ENCODE measurements around the gene RFESD.

Gene RFESD

DNA sequence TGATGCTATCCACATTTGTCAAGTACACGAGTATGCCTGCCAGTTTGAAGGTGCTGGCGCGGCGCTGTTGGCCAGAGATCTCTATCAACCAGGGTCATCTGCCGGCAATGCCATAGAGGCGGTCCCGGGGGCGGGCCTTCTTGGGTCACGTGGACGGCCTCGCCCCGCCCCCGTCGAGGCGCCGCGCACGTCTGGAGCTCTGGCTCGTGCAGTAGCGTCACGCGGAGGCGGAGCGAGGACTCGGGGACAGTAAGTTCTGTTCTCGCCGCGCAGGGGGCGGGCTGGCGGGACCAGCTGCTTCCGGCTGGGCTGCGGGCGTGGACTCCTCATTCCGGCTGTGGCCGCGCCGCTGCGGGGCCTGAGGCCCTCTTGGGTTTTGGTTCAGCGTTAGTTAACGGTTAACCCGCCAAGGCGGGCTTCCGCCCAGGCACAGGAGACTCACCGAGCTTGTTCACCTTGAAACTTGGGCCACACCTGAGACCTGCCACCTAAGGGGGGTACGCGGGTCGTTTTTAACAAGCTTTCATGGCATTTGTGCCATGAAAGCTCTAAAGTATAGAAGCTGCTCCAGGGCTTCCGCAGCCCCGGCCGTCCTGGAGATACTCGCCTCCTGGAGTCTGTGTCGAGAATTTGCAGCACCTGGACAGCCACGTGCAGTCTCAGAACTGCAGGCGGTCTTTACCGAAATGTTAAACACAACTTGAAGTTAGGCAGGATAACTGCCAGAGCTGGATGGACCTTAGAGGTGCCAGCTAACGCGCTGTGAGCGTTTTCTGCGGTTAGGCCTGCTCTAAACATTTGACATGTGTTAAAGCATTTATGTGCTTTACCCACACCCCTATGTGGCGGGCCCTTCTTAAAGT lies at the start of gene RFESD:
Gene RFESD, plus strand, starts transcription at position 209 of the 863 bp plus-strand sequence. CDS start 5,495 bp downstream, outside the sequence.
- peak; percentile 88 for DNase-seq (ENCODE audit: low read depth, low spot score)

DNA sequence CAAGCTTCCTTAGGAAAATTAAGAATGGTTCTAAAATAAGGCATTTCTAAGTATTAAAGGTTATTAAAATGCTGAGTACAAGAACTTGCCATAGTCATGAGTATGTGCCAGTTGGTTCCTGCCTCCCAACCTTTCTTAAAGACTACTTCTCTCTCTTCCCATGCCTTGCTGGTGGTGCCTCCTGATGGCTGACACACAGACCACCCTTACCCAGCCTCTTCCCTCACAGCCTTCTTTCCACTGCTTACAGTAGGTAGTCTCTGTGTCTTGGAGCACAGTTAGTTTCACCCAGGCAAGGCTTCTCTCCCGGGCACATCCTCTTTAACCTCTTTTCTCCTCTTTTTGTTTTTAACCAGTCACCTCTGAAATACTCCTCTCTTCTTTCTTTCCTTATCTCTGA lies 47.3 kb upstream of the RFESD start:
- no peak for DNase-seq (ENCODE audit: low read depth, low spot score)

DNA sequence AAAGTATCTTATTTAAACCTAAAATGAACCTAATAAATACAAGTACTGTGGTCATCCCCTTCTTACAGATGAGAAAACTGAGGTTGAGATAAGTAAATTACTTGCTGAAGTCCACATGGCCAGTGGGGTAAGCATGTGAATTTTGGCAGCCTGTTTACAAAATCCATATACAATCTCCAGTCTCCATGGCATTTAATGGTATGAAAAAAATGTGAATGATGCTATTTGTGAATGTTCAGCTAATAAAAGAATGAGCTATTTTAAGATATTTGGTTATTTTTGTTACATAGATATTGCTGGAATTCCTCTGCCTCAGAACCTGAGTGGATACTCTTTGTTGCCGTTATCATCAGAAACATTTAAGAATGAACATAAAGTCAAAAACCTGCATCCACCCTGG lies 46.0 kb upstream of the RFESD start:
- DNase-seq (ENCODE audit: low read depth, low spot score): no peak

DNA sequence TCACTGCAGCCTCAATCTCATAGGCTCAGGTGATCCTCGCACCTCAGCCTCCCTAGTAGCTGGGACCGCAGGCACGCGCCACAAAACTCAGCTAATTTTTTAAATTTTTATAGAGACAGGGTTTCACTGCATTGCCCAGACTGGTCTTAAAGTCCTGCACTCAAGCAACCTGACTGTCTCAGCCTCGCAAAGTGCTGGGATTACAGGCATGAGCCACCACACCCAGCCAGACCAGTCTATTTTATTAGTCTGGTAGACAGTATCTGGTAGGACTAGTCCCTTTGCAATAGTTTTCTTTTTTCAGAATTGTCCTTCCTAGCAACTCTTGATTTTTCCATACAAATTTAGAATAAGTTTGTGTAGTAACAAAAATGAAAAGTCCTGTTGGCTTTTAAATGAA lies 40.8 kb upstream of the RFESD start:
- no peak for DNase-seq (ENCODE audit: low read depth, low spot score)

DNA sequence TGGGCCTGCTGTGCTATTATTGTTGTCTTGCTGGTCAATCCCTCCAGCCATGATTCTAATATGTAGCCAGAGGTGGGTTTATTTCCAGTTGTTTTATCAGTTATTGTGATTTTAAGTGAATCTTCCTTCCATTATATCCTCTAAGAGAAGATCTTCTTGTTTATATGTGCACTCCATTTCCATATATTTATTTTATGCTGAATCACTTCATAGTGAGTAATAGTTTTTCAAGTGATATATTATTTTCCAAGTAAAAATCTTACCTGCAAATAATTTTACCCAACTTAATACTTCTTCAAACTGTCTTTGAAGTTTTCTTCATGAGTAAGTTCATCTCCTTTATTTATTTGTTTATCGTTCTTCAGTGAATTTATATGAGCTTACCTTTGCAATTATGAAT lies 40.2 kb upstream of the RFESD start:
- no peak for DNase-seq (ENCODE audit: low read depth, low spot score)

DNA sequence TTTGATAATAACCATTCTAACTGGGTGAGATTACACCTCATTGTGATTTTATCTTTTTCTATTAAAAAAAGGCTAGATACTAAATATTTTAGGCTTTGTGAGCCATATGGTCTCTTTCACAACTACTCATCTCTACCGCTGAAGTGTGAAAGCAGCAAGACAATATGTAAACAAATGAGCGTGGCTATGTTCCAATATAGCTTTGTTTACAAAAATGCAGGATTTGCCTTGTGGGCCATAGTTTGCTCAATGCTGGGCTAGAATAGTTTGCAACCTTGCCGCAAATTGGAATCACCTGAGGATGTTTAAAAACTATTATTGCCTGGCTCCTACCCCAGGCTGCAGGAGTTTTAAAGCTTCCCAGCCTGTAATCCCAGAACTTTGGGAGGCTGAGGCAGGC lies 36.9 kb upstream of the RFESD start:
- DNase-seq (ENCODE audit: low read depth, low spot score): no peak

DNA sequence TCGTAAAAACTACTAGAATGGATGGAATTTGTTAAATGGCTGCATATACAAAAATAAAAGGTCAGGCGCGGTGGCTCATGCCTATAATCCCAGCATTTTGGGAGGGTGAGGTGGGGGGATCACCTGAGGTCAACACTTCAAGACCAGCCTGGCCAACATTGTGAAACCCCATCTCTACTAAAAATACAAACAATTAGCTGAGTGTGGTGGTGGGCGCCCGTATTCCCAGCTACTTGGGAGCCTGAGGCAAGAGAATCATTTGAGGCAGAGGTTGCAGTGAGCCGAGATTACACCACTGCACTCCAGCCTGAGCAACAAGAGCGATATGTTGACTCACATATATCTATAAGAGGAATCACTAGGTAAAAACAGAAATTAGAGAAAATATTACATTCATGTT lies 36.0 kb upstream of the RFESD start:
- no peak for DNase-seq (ENCODE audit: low read depth, low spot score)

DNA sequence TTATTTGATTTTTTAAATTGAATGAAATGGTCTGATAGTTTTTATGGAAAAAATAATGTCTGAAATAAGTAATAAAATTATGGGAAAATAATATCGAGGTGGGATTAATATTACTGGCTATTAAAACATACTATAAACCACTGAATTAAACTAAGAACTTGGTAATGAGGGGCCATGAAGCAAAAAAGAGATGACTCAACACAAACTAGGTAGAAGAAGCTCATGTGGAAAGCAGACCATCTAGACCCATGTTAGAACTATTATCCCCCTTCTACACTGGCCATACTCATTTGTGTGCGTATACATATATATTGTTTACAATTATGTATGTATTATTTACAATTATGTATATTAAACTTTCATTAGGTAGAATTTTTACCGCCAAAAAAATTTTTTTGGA lies 35.2 kb upstream of the RFESD start:
- no peak for DNase-seq (ENCODE audit: low read depth, low spot score)

DNA sequence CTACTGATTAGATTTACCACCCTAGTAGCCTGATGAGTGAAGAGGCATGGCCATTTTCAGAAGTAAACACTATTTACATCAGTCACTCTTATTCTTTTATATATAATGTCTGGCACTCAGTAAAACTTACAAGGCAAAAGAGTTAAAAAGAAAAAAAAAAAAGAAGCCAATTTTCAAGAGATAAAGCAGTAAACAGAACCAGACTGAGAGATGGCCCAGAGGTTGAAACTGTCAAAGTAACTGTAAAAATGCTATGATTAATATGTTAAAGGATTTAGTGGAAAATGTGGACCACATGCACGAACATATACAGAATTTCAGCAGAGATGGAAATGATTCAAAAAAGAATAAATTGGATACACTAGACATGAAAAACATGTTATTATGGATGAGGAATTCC lies 33.1 kb upstream of the RFESD start:
- DNase-seq (ENCODE audit: low read depth, low spot score): no peak

DNA sequence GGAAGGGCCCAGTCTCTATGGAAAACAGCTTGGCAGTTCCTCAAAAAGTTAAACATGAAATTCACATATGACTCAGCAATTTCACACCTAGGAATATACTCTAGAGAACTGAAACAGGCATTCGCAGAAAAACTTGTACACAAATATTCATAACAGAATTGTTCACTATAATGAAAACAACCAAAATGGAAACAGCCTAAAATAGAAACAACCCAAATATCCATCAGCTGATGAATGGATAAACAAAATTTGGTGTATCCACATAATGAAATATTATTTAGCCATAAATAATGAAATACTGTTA lies 31.5 kb upstream of the RFESD start:
- no peak for DNase-seq (ENCODE audit: low read depth, low spot score)

DNA sequence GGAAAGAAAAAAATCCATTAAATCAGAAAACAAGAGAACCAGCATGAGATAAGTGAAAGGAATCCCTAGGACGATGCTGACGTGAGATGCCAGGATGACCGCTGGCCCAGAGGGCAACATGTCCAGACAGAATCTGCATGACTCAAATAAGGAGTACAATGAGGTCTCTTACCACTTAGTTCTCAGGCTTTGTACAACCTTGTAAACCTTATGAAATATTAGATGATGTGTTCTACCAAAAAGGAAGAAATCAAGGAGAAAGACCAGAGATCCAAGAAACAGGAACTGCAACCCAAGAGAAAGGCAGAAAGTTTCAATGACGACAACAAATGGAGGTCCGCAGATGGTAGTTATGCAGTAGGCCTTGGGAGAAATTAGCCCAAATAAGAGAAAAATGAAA lies 29.5 kb upstream of the RFESD start:
- DNase-seq (ENCODE audit: low read depth, low spot score): no peak

DNA sequence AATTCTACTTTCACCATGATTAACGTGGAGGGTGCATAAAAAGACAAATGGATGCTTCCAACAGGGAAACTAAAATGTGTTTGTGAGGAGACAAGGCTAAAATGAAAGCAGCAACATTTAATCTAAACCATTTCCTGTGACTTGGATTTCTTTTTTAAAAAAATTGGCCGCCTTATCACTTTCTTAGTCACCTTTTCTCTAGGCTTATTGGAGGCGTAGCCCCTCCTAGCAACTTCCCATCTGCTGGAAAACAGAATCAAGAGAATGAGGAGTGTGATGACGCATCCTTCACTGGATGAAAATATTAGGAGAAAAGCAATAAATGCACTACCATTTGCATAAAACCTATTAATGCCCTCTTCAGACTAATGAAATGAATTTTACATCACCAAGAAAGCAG lies 27.5 kb upstream of the RFESD start:
- DNase-seq (ENCODE audit: low read depth, low spot score): no peak

DNA sequence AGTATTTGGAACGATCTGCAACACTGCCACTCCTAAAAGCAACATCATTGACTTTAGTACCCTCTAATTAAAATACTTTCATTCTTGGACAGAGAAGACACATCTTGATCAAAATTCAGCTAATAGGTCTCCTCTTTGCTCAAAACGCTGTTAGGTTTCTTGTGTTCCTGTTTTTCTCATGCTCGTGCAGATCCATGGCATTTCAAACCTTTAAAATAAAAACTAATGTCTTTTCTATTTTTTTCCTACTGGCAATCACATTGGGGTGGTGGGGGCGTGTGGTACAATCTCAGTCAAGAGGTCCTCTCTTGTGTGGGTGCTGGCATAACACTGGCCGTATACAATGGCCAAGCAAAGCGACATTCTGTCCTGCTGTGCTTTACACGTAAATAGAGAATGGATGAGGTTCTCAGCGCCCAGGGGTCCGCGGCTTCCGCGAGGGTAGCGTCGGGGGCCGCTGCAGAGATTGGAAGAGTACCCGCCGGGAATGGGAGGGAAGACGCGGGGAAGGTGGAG lies 27.0 kb upstream of the RFESD start:
- no peak for DNase-seq (ENCODE audit: low read depth, low spot score)

DNA sequence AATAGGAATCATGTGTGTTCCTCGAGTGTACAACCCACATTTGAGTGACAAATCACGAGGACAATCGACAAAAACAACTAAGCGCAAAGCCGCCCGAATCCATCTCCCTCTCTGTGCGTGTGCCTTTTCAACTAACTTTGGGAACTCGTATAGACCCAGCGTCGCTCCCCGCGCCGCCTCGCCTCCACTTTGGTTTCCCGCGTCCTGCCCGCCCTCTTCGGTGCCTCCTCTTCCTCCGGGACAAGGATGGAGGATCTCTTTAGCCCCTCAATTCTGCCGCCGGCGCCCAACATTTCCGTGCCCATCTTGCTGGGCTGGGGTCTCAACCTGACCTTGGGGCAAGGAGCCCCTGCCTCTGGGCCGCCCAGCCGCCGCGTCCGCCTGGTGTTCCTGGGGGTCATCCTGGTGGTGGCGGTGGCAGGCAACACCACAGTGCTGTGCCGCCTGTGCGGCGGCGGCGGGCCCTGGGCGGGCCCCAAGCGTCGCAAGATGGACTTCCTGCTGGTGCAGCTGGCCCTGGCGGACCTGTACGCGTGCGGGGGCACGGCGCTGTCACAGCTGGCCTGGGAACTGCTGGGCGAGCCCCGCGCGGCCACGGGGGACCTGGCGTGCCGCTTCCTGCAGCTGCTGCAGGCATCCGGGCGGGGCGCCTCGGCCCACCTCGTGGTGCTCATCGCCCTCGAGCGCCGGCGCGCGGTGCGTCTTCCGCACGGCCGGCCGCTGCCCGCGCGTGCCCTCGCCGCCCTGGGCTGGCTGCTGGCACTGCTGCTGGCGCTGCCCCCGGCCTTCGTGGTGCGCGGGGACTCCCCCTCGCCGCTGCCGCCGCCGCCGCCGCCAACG lies 26.3 kb upstream of the RFESD start, which contains the start of gene GPR150:
Gene GPR150, plus strand, starts transcription at position 58 of the 840 bp plus-strand sequence. Its CDS starts 189 bp downstream, at position 247.
- no peak for DNase-seq (ENCODE audit: low read depth, low spot score)

DNA sequence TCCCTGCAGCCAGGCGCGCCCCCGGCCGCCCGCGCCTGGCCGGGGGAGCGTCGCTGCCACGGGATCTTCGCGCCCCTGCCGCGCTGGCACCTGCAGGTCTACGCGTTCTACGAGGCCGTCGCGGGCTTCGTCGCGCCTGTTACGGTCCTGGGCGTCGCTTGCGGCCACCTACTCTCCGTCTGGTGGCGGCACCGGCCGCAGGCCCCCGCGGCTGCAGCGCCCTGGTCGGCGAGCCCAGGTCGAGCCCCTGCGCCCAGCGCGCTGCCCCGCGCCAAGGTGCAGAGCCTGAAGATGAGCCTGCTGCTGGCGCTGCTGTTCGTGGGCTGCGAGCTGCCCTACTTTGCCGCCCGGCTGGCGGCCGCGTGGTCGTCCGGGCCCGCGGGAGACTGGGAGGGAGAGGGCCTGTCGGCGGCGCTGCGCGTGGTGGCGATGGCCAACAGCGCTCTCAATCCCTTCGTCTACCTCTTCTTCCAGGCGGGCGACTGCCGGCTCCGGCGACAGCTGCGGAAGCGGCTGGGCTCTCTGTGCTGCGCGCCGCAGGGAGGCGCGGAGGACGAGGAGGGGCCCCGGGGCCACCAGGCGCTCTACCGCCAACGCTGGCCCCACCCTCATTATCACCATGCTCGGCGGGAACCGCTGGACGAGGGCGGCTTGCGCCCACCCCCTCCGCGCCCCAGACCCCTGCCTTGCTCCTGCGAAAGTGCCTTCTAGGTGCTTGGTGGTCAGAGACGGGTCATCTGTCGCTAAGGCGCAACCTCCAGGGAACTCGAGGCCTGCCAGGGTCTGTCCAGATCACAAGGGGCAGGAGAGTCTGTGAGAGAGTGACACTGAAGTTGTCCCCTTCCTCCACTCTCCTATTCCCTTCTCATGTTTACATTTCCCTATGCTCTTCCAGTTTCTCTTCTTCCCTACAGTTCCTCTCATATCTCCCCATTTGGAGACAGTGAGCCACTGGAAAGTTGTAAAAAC lies 25.4 kb upstream of the RFESD start:
- no peak for DNase-seq (ENCODE audit: low read depth, low spot score)

DNA sequence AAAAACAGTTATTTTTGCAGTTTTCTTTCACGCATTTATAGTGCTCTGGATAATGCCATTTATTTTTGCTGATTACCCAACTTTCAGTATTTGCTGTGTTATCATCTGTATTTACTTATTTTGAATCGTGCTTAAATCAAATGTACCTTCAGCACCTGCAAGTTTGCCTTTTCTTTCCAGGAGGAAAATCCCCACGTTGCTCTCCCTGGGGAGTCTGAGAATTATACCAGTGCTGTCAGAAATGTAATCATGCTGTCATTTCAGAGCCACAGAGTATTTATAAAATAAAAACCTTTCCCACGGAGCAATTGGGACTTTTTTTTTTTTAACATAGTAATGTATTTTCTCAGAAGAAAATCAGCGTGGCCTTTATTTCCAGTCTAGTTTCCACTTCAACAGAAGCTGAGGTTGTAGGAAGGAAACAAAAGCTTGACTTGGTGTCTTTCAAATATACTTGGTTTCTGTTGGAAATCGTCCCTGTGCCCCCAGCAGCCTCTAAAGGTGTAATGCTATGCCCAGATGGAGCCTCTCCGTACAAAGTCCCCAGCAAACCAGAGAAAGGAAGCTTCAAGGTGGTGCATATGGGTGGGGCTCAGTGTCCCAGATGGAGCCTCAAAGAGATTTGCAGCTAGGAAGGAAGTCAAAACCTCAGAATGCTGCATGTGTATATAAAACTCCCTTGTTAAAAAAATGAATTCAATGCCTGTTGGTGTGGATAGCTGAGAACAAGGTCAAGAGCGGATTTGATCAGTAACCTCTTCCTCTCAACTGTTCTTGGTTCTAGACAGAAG lies 24.5 kb upstream of the RFESD start:
- no peak for DNase-seq (ENCODE audit: low read depth, low spot score)

DNA sequence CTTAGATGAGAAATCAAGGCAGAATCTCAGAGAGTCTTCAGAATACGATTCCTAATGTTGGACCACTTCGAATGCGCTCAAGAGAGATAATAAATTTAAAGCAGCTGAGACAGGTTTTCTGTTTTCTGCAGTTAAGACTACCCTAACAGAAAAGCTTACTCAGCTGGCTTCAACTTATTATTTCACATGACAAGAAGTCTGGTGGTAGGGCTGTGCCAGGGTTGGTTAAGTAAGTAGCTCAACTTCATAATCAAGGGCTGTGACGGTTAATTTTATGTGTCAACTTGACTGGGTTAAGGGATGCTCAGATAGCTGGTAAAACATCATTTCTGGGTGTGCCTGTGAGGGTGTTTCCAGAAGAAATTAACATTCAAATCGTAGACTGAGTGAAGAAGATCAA lies 22.9 kb upstream of the RFESD start:
- no peak for DNase-seq (ENCODE audit: low read depth, low spot score)

DNA sequence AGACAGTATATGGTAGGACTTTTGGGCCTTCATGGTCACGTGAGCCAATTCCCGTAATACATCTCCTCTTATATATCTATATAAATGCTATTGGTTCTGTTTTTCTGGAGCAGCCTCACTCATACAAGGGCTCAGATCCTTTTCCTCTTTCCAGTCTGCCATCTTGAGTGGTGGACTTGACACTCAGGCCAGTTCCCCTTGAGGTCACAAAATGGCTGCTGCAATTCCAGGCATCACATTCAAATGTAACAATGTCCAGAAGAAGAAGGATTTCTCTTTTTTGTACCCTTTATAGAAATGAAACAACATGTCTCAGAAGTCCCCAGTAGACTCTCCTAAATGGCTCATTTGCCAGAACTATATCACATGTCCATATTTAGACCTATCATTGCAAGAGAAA lies 22.2 kb upstream of the RFESD start:
- DNase-seq (ENCODE audit: low read depth, low spot score): no peak

DNA sequence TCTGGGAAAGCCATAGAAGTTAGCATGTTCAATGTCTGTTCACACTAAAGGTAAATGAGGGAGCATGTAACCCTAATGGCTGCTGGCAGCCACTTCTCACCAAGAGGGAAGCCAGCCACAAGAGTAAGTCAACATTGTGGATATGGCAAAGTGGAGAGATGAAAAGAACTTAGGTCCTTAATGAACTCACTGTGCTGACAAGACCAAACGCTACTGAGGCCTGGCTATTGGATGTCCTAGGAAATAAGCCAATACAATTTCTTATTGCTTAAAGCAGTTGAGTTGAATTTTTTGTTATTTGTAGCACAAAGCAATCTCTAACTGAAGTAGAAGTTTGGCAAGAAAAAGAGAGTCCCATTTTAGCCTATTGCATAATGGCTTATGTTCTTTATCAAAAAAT lies 19.9 kb upstream of the RFESD start:
- DNase-seq (ENCODE audit: low read depth, low spot score): no peak

DNA sequence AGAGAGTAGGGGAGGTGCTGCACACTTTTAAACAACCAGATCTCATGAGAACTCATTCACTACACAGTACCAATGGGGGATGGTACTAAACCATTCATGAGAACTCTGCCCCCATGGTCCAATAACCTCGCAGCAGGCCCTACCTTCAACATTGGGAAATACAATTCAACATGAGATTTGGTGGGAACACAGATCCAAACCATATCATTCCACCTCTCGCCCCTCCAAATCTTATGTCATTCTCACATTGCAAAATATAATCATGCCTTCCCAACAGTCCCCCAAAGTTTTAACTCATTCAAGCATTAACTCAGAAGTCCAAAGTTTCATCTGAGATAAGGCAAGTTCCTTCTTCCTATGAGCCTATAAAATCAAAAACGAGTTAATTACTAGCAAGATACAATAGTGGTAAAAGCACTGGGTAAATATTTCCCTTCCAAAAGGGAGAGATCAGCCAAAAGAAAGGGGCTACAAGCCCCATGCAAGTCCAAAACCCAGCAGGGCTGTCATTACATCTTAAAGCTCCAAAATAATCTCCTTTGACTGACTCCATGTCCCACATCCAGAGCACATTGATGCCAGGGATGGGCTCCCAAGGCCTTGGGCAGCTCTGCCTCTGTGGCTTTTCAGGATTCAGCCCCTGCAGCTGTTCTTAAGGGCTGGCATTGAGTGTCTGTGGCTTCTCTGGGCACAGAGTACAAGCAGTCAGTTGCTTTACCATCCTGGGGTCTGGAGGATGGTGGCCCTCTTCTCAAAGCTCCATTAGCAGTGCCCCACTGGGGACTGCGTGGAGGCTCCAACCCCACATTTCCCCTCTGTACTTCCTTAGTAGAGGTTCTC lies 18.4 kb upstream of the RFESD start:
- no peak for DNase-seq (ENCODE audit: low read depth, low spot score)

Measured in activated CD4-positive, CD25-positive, alpha-beta regulatory T cell treated with anti-CD3 and anti-CD28 coated beads, Interleukin-2, amount 50 U/mL, for 16 hours (primary cell).